Liver (tissue), 9 donors: ENCODE measurements around the gene PCDHA8. TPM values are rescaled to one million over a fixed set of nuclear protein-coding genes. Genes with fewer than 3 reads are reported as not detected.
"Not testable (repeated sequence)": the region's sequence is repeated elsewhere in the genome, so short reads cannot be mapped to it uniquely, and the experiment has no call there.

Experiments used
- DNase-seq: peaks from one replicate; pipeline ENCODE4 v3.0.0-alpha.2; 2017; ENCODE audit warnings: low spot score
- H3K27ac ChIP-seq, 2 donors: one replicate each; pipeline ENCODE4 v1.7.0; 2013; ENCODE audit warnings: inconsistent platforms in 2 of 2, low read length in 2 of 2, control low read depth in 1 of 2, low read depth in 1 of 2, mild to moderate bottlenecking in 1 of 2
- H3K27me3 ChIP-seq, 4 donors: one replicate each; pipeline versions ENCODE4 v1.6.1 to v1.7.0; 2013; ENCODE audit warnings: low read length in 3 of 4, inconsistent platforms in 1 of 4, mild to moderate bottlenecking in 1 of 4, moderate library complexity in 1 of 4; ENCODE audit not compliant: control insufficient read depth in 4 of 4, insufficient read depth in 4 of 4
- H3K36me3 ChIP-seq, 4 donors: one replicate each; pipeline versions ENCODE4 v1.6.1 to v1.7.0; 2013; ENCODE audit warnings: low read length in 3 of 4, mild to moderate bottlenecking in 3 of 4, low read depth in 1 of 4, moderate library complexity in 1 of 4; ENCODE audit not compliant: control insufficient read depth in 4 of 4, insufficient read depth in 3 of 4
- H3K4me1 ChIP-seq, 4 donors: one replicate each; pipeline versions ENCODE4 v1.6.1 to v1.7.0; 2013; ENCODE audit warnings: low read length in 3 of 4, mild to moderate bottlenecking in 3 of 4, moderate library complexity in 1 of 4; ENCODE audit not compliant: control insufficient read depth in 4 of 4, insufficient read depth in 4 of 4
- H3K4me3 ChIP-seq, 3 donors: one replicate each; pipeline versions ENCODE4 v1.6.1 to v1.7.0; 2013; ENCODE audit warnings: low read length in 3 of 3, control low read depth in 1 of 3, low read depth in 1 of 3, mild to moderate bottlenecking in 1 of 3
- H3K9ac ChIP-seq, 2 donors: one replicate each; pipeline ENCODE4 v1.7.0; 2013; ENCODE audit warnings: low read length in 2 of 2, mild to moderate bottlenecking in 2 of 2, moderate library complexity in 2 of 2, control low read depth in 1 of 2, low read depth in 1 of 2
- H3K9me3 ChIP-seq, 4 donors: one replicate each; pipeline versions ENCODE4 v1.6.1 to v1.7.0; 2013; ENCODE audit warnings: low read length in 3 of 4; ENCODE audit not compliant: control insufficient read depth in 4 of 4
- ATF3 ChIP-seq: IDR thresholded peaks from 2 replicates; pipeline ENCODE4 v1.6.1; 2016; ENCODE audit warnings: antibody characterized with exemption
- FOXA1 ChIP-seq: IDR thresholded peaks from 2 replicates; pipeline ENCODE4 v1.6.1; 2016; ENCODE audit warnings: antibody characterized with exemption
- HNF4A ChIP-seq, 2 donors: conservative IDR thresholded peaks; 2 replicates each; pipeline ENCODE4 v1.6.1; 2016; ENCODE audit warnings: antibody characterized with exemption in 2 of 2, mild to moderate bottlenecking in 2 of 2
- MAX ChIP-seq: IDR thresholded peaks from 2 replicates; pipeline ENCODE4 v1.6.1; 2016; ENCODE audit warnings: antibody characterized with exemption
- RAD21 ChIP-seq, 2 donors: IDR thresholded peaks; 2 replicates each; pipeline ENCODE4 v1.6.1; 2016; ENCODE audit warnings: antibody characterized with exemption in 2 of 2, mild to moderate bottlenecking in 2 of 2
- RXRA ChIP-seq, 2 donors: IDR thresholded peaks; 2 replicates each; pipeline ENCODE4 v1.6.1; 2017 to 2018; ENCODE audit warnings: antibody characterized with exemption in 2 of 2, mild to moderate bottlenecking in 1 of 2
- TAF1 ChIP-seq: conservative IDR thresholded peaks from 2 replicates; pipeline ENCODE4 v1.6.1; 2016; ENCODE audit warnings: antibody characterized with exemption, mild to moderate bottlenecking
- YY1 ChIP-seq: IDR thresholded peaks from 2 replicates; pipeline ENCODE4 v1.6.1; 2016; ENCODE audit warnings: antibody characterized with exemption, mild to moderate bottlenecking
- WGBS: extraction: QIAGEN DNeasy Blood & Tissue Kit; methylation state at CpG from one replicate; pipeline ENCODE4 v1.1.7; 2013; 5-methylcytosine and 5-hydroxymethylcytosine counted together
- polyA plus RNA-seq, 2 donors: library from polyadenylated mRNA; stranded (reverse) in 1 of 2; unstranded in 1 of 2; fragments of 200-250 nt in 1 of 2; fragments of >200 nt in 1 of 2; fragmentation: Nextera tagmentation in 1 of 2; extraction: Ambion mirVana in 1 of 2; gene quantifications; one replicate each; pipeline versions ENCODE4 v1.2.1 to v1.2.3, GENCODE V29; 2013 to 2015
- total RNA-seq, 2 donors: library from RNA; depleted of rRNA; stranded (reverse); fragments of >200 nt; gene quantifications; one replicate each; pipeline ENCODE4 v1.2.3, GENCODE V29; 2014
- donor health status: healthy.
- donor health status: healthy.
- donor health status: healthy.
- donor health status: healthy.
- donor health status: healthy.

PCDHA8 gene
- total and polyA plus RNA-seq, 4 donors = under 0.01 TPM; not detected in 3

GRCh38 chr5:140828362-140828737 lies 12.6 kb upstream of the PCDHA8 start:
- Histone ChIP-seq H3K9me3 (peaks cover 16 to 38% (median 21%) of the 10 kb centered on the region in 4 donors), H3K27me3 (peaks cover 0 to 5% (median 2%) of the 10 kb centered on the region in 4 donors)

GRCh38 chr5:140829511-140830501 lies 11.2 kb upstream of the PCDHA8 start:
- Histone ChIP-seq H3K9me3 (peaks cover 12 to 32% (median 21%) of the 10 kb centered on the region in 4 donors), H3K4me3 (peak overlapping the region in 1 of 3 donors; percentile 20)
- H3K4me1 ChIP-seq, H3K27ac ChIP-seq, H3K27me3 ChIP-seq, DNase-seq, H3K36me3 ChIP-seq, H3K9ac ChIP-seq: not testable (repeated sequence)
- WGBS = 37% methylated on average over 106 of the region's 106 CpGs

More at GRCh38 chr5:140828362-140828737, 12.6 kb upstream of the PCDHA8 start:
- H3K4me1 ChIP-seq = no peaks in the 10 kb centered on the region
- no peaks in the 10 kb centered on the region for H3K36me3 ChIP-seq
- DNase-seq = no peak
- no peak overlapping the region for H3K9ac ChIP-seq
- H3K4me3 ChIP-seq = no peak overlapping the region
- no peak overlapping the region for H3K27ac ChIP-seq
- TF ChIP-seq RXRA (IDR thresholded peaks at IDR 0.05) (no peak), ATF3 (no peak), HNF4A (conservative IDR thresholded peaks at IDR 0.05) (no peak), TAF1 (no peak), YY1 (no peak)
- 22% methylated on average over 18 of the region's 18 CpGs for WGBS

- TF ChIP-seq MAX (no peak), FOXA1 (no peak), RAD21 (IDR thresholded peaks at IDR 0.05) (peak in 1 of 2 donors; percentile 14)
- H3K36me3 ChIP-seq = no peaks in the 10 kb centered on the region
- peak within 1 kb of the TSS in 1 of 3 donors; percentile 8 for H3K4me3 ChIP-seq
- no peaks in the 10 kb centered on the region for H3K4me1 ChIP-seq
- H3K9me3 ChIP-seq = peaks cover 13 to 27% (median 20%) of the 10 kb centered on the region in 4 donors
- H3K9ac ChIP-seq = no peak within 1 kb of the TSS
- peaks cover 0 to 9% (median 3%) of the 10 kb centered on the region in 4 donors for H3K27me3 ChIP-seq
- no peak for DNase-seq
- 10% methylated on average over 8 of the region's 8 CpGs for WGBS
- H3K27ac ChIP-seq = no peak within 1 kb of the TSS
These were observed 7.0 kb upstream of the PCDHA8 start, which contains the start of gene PCDHA7 for GRCh38 chr5:140833993-140834392. Gene PCDHA7, plus strand, starts transcription at chr5:140834269. Its CDS starts 115 bp downstream, at chr5:140834384.

GRCh38 chr5:140834439-140835008 lies 6.5 kb upstream of the PCDHA8 start:
- 20% methylated on average over 35 of the region's 38 CpGs for WGBS
- DNase-seq, H3K4me1 ChIP-seq, H3K27ac ChIP-seq, H3K9ac ChIP-seq, H3K36me3 ChIP-seq, H3K27me3 ChIP-seq: not testable (repeated sequence)
- H3K4me3 ChIP-seq = peak overlapping the region in 1 of 3 donors; percentile 8
- H3K9me3 ChIP-seq = peaks cover 11 to 25% (median 18%) of the 10 kb centered on the region in 4 donors
